ENCODE data around the gene HMGN3. TPM values are rescaled to one million over a fixed set of nuclear protein-coding genes. Genes with fewer than 3 reads are reported as not detected.

Gene HMGN3
- total and polyA plus RNA-seq, 9 donors = 114 to 152 (median 129) TPM

DNA sequence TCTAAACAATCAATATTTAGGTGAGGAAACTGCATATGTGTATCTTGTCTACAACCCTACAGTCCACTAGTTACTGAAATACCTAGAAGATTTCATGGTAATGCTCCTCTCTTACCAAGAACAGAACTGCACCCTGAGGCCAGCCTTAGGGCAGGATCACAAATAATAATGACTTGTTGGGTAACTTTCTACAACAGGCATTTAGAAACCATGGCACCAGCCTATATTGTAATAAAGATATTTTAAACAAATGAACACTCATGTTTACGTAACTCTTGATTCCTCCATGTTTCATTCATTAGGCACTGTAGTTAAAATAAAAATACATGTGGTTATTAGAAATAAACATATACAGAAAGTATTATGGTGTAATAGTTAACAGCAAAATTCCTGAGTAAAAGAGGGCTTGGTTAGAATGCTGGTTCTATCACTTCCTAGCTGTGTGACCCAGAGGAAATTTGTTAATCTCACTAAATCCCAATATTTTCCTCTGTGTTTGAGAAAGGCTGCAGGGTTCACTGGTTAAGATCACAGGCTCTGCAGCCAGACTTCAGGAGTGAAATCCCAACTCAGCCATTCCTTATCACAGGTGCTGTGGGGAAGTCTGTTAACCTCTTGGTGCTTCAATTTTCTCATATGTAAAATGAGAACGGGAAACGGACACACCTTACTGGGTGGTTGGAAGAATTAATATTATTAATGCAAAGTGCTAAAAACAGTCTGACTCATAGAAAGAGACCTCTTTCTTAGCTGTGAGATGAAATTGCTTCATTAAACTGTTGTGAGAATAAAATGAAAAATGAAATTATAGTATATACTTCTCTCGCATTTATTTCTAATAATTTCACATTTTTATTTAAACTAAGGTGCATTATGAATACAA is 8.5 kb downstream of the HMGN3 start:
- DNase-seq = no peak
- H3K27ac ChIP-seq (ENCODE audit: low read length) = no peak overlapping the region
- no peaks in the 10 kb centered on the region for H3K27me3 ChIP-seq (ENCODE audit: control insufficient read depth, insufficient read depth, low read length)
- no CpG with 5 or more reads among the region's 4 CpGs for WGBS (ENCODE audit: insufficient coverage)
- H3K9me3 ChIP-seq (replicated peaks; ENCODE audit: control insufficient read depth, low read depth, low read length) = no peaks in the 10 kb centered on the region
- H3K36me3 ChIP-seq (ENCODE audit: control insufficient read depth, insufficient read depth, low read length) = no peaks in the 10 kb centered on the region
- no peak overlapping the region for H3K4me3 ChIP-seq (ENCODE audit: low read length)
- H3K4me1 ChIP-seq (ENCODE audit: control insufficient read depth, insufficient read depth, low read length) = no peaks in the 10 kb centered on the region

DNA sequence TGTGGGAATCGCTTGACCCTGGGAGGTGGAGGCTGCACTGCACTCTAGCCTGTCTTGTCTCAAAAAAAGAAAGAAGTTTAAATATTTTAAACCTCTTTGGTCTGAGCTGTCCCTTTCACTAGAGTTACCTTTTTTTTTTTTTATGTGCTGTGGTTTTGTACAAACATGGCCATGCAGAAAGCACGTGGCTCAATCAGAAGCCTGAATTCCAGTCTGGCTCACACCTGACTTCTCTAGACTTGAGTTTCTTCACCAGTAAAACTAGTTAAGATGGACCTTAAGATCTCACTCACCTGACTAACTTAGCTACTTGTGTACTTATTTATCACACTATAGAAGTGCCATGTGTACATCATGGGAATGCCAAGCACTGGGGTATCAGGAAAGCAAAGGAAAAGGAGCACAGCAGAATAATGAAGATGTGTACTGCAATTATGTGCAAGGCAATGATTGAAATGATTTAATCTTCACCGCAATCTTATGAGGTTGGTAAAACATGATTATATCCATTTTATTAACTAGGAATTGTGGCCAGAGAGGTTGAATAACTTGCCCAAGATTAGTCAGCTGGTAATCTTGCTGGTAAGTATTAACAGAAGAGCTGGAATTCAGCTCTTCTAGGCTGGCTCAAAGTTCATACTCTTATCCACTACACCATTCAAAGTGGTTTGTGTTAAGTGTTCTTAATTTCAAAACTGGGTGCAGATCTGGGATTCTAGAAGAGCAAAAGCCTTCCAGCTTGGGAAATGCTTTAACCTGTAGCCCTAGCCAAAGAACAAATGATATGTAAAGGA is 10.7 kb downstream of the HMGN3 start:
- Histone ChIP-seq H3K27ac (ENCODE audit: low read length) (no peak overlapping the region), H3K36me3 (ENCODE audit: control insufficient read depth, insufficient read depth, low read length) (no peaks in the 10 kb centered on the region), H3K4me1 (ENCODE audit: control insufficient read depth, insufficient read depth, low read length) (no peaks in the 10 kb centered on the region), H3K4me3 (ENCODE audit: low read length) (no peak overlapping the region), H3K9me3 (replicated peaks; ENCODE audit: control insufficient read depth, low read depth, low read length) (no peaks in the 10 kb centered on the region), H3K27me3 (ENCODE audit: control insufficient read depth, insufficient read depth, low read length) (no peaks in the 10 kb centered on the region)
- WGBS (ENCODE audit: insufficient coverage) = no CpG with 5 or more reads among the region's 3 CpGs
- no peak for DNase-seq

DNA sequence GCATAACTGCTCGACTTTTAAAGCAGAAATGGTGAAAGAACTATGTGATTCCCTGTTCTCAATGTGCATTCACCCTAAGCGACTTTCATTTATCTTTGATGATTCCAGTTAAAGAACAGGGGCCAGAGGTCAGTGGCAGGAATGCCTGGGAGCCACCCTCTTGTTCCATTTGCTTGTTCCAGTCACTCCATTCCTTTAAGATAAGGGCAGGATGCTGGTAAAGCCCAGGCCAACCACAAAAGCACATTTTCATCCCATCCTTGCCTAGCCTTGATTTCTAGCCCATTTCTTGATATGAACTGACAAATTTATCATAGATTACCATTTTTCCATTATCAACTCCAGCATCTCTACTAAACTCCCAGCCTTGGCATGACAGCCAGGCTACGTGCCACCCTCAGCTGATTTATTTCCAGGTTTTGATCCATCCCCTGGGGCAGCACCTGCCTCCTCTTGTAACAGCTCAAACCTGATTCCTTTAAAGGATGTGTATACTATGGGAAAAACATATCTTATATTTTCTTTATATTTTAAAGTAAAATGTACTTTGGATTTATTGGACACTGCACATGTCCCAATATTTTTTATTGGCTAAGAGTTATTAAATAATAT is 19.2 kb downstream of the HMGN3 start:
- H3K4me3 ChIP-seq (ENCODE audit: low read length) = no peak overlapping the region
- WGBS (ENCODE audit: insufficient coverage) = 67% methylated on average over 2 of the region's 3 CpGs
- H3K36me3 ChIP-seq (ENCODE audit: control insufficient read depth, insufficient read depth, low read length) = no peaks in the 10 kb centered on the region
- H3K27ac ChIP-seq (ENCODE audit: low read length) = no peak overlapping the region
- H3K27me3 ChIP-seq (ENCODE audit: control insufficient read depth, insufficient read depth, low read length) = no peaks in the 10 kb centered on the region
- H3K9me3 ChIP-seq (replicated peaks; ENCODE audit: control insufficient read depth, low read depth, low read length) = no peaks in the 10 kb centered on the region
- no peak for DNase-seq
- H3K4me1 ChIP-seq (ENCODE audit: control insufficient read depth, insufficient read depth, low read length) = no peaks in the 10 kb centered on the region

DNA sequence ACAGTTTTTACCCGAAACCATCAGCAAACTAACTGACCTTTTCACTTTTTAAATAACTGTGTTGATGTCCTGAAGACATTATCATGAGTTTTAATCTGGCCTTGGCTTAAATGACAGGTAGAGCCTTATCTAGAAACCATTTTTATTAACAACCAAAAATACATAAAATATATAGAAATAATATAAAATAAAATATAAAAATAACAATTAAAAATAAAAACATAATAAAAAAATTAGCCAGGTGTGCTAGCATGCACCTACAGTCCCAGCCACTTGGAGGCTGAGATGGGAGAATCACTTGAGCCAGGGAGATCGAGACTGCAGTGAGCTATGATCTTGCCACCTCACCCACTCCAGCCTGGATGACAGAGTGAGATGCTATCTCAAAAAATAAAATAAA is 21.6 kb downstream of the HMGN3 start:
- no peaks in the 10 kb centered on the region for H3K27me3 ChIP-seq (ENCODE audit: control insufficient read depth, insufficient read depth, low read length)
- WGBS (ENCODE audit: insufficient coverage) = no CpG with 5 or more reads among the region's 2 CpGs
- H3K9me3 ChIP-seq (replicated peaks; ENCODE audit: control insufficient read depth, low read depth, low read length) = no peaks in the 10 kb centered on the region

DNA sequence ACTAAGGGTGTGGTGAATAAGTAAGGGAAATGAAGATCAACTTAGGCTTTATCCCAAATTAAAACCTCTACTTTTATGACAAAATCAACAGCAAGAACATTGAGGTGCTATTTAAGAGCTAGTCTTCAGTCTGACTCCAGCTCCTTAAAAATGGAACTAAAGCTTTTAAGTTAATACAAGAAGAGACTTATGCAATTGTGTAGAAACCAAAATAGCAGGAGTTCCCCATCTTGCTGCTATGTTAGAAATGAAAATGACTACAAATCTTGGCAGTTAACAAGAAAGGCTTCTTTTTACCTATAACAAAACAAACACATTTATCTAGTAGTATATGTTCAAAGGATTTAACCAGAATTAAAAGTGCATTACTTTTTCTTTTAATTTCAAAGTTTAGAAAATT is 25.7 kb downstream of the HMGN3 start:
- peaks cover 26% of the 10 kb centered on the region for H3K36me3 ChIP-seq (ENCODE audit: control insufficient read depth, insufficient read depth, low read length)
- H3K4me1 ChIP-seq (ENCODE audit: control insufficient read depth, insufficient read depth, low read length) = no peaks in the 10 kb centered on the region
- H3K27me3 ChIP-seq (ENCODE audit: control insufficient read depth, insufficient read depth, low read length) = no peaks in the 10 kb centered on the region
- H3K9me3 ChIP-seq (replicated peaks; ENCODE audit: control insufficient read depth, low read depth, low read length) = no peaks in the 10 kb centered on the region
- no peak for DNase-seq
- no peak overlapping the region for H3K4me3 ChIP-seq (ENCODE audit: low read length)
- no peak overlapping the region for H3K27ac ChIP-seq (ENCODE audit: low read length)

More for the DNA sequence above, 21.6 kb downstream of the HMGN3 start:
- H3K4me3 ChIP-seq (ENCODE audit: low read length) = no peak overlapping the region
- no peak for DNase-seq
- no peak overlapping the region for H3K27ac ChIP-seq (ENCODE audit: low read length)
- H3K36me3 ChIP-seq (ENCODE audit: control insufficient read depth, insufficient read depth, low read length) = peaks cover 7% of the 10 kb centered on the region
- H3K4me1 ChIP-seq (ENCODE audit: control insufficient read depth, insufficient read depth, low read length) = no peaks in the 10 kb centered on the region

DNA sequence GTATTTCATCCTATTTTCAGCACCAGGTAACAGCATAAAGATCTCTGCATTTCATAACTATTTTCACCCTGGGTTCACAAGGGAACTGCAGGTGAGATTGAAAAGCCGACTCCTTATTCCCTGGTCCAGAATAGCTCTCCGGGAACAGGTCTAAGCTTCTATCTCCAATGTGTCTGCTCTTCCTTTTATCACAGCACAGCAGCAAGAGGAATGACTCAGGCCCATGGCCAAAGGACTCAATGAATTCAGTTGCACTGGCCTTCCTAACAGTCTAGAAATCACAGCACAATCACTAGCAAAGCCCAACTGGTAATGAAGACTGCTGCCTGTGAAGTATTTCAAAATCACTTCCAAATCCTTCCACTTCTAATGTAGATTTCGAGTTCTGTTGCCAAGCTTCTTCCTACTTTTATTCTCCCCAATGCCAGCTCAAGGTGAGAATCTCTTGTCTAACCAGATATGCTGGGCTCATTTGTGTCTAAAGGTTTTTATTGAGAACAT is 30.7 kb downstream of the HMGN3 start:
- H3K27ac ChIP-seq (ENCODE audit: low read length) = no peak overlapping the region

DNA sequence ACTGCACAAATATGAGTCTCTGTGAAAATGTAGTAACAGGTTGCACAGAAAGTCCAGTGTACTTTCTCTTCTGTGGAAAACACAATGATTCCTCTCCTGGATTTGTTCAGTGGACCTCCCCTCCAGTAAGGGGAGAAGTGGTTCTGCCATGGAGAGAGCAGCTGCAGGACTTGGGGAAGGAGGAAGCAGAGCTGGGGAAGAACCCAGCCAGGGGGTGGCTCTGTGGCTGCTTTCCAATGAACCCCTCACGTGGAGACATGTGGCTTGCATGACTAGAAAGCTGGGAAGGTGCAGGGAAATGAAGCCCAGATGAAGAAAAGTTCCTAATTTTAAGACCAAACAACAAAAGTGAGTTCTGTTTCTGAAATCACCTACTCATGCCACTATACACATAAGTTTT is 31.9 kb downstream of the HMGN3 start:
- Histone ChIP-seq H3K27ac (ENCODE audit: low read length) (no peak overlapping the region), H3K36me3 (ENCODE audit: control insufficient read depth, insufficient read depth, low read length) (peaks cover 28% of the 10 kb centered on the region)

More for the DNA sequence above, 30.7 kb downstream of the HMGN3 start:
- DNase-seq = no peak
- no peaks in the 10 kb centered on the region for H3K27me3 ChIP-seq (ENCODE audit: control insufficient read depth, insufficient read depth, low read length)
- H3K36me3 ChIP-seq (ENCODE audit: control insufficient read depth, insufficient read depth, low read length) = peaks cover 30% of the 10 kb centered on the region
- H3K9me3 ChIP-seq (replicated peaks; ENCODE audit: control insufficient read depth, low read depth, low read length) = no peaks in the 10 kb centered on the region
- no peaks in the 10 kb centered on the region for H3K4me1 ChIP-seq (ENCODE audit: control insufficient read depth, insufficient read depth, low read length)
- no peak overlapping the region for H3K4me3 ChIP-seq (ENCODE audit: low read length)
- WGBS (ENCODE audit: insufficient coverage) = no CpG with 5 or more reads among the region's 3 CpGs

DNA sequence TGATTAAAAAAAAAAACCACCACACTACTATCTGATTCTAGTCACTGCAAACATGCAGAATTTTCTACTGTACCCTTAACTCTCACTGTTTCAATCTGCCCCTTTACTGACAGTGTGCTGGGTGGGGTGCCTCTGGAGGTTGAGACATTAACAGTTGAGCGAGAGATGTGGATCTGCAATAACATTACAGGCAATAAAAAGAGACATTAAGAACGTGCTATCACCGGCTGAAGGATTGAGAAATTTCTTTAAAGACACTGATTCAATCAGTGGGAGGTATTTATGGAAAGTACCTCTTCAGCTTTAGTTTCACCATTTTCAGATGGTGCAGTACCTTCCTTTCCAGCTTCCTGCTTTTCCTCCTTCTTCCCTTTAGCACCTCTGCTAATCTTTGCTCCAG is 32.5 kb downstream of the HMGN3 start:
- Histone ChIP-seq H3K4me1 (ENCODE audit: control insufficient read depth, insufficient read depth, low read length) (no peaks in the 10 kb centered on the region), H3K27me3 (ENCODE audit: control insufficient read depth, insufficient read depth, low read length) (no peaks in the 10 kb centered on the region), H3K9me3 (replicated peaks; ENCODE audit: control insufficient read depth, low read depth, low read length) (no peaks in the 10 kb centered on the region), H3K4me3 (ENCODE audit: low read length) (no peak overlapping the region), H3K27ac (ENCODE audit: low read length) (no peak overlapping the region), H3K36me3 (ENCODE audit: control insufficient read depth, insufficient read depth, low read length) (peaks cover 22% of the 10 kb centered on the region)
- no CpG with 5 or more reads among the region's 3 CpGs for WGBS (ENCODE audit: insufficient coverage)
- DNase-seq = no peak

More for the DNA sequence above, 31.9 kb downstream of the HMGN3 start:
- DNase-seq = no peak
- Histone ChIP-seq H3K4me1 (ENCODE audit: control insufficient read depth, insufficient read depth, low read length) (no peaks in the 10 kb centered on the region), H3K4me3 (ENCODE audit: low read length) (no peak overlapping the region), H3K9me3 (replicated peaks; ENCODE audit: control insufficient read depth, low read depth, low read length) (no peaks in the 10 kb centered on the region), H3K27me3 (ENCODE audit: control insufficient read depth, insufficient read depth, low read length) (no peaks in the 10 kb centered on the region)
- no CpG with 5 or more reads among the region's 1 CpG for WGBS (ENCODE audit: insufficient coverage)

DNA sequence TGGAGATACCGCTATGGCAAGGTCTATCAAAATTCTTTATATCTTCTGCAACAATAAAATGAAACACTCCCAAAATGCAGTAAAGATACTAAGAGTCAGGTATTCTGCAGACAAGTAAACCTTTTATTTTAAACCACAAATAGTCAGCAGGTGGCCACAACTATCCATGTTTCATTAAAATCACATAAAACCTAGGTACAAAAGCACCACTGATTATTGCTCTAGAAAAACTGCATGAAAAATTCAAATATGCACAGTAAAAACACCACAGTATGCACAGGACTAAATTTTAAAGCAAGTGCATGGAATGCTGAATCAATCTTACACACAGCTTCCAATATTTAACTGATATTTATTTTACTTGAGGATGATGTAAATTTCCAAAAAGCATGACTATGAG is 33.3 kb downstream of the HMGN3 start:
- WGBS (ENCODE audit: insufficient coverage) = no CpG with 5 or more reads among the region's 1 CpG
- H3K36me3 ChIP-seq (ENCODE audit: control insufficient read depth, insufficient read depth, low read length) = peaks cover 15% of the 10 kb centered on the region

DNA sequence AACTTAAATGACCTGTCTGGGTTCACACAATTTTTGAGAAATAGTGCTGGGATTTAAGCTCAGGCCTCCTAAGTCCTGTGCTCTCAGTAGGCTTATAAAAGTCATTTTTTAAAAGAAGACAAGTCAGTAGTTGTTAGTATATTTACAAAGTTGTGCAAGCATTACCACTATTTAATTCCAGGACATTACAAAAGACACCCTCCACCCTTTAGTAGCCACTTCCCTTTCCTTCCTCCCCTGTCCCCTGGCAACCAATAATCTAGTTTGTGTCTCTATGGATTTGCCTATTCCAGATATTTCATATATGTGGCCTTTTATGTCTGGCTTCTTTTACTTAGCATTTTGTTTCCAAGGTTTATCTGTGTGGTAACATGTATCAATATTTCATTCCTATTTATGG is 37.6 kb downstream of the HMGN3 start:
- H3K9me3 ChIP-seq (replicated peaks; ENCODE audit: control insufficient read depth, low read depth, low read length) = no peaks in the 10 kb centered on the region
- no peaks in the 10 kb centered on the region for H3K27me3 ChIP-seq (ENCODE audit: control insufficient read depth, insufficient read depth, low read length)
- no peak for DNase-seq
- H3K4me3 ChIP-seq (ENCODE audit: low read length) = no peak overlapping the region
- peaks cover 3% of the 10 kb centered on the region for H3K36me3 ChIP-seq (ENCODE audit: control insufficient read depth, insufficient read depth, low read length)
- H3K4me1 ChIP-seq (ENCODE audit: control insufficient read depth, insufficient read depth, low read length) = no peaks in the 10 kb centered on the region
- no peak overlapping the region for H3K27ac ChIP-seq (ENCODE audit: low read length)

More for the DNA sequence above, 33.3 kb downstream of the HMGN3 start:
- H3K27ac ChIP-seq (ENCODE audit: low read length) = no peak overlapping the region
- no peaks in the 10 kb centered on the region for H3K27me3 ChIP-seq (ENCODE audit: control insufficient read depth, insufficient read depth, low read length)
- DNase-seq = no peak
- H3K4me3 ChIP-seq (ENCODE audit: low read length) = no peak overlapping the region
- H3K4me1 ChIP-seq (ENCODE audit: control insufficient read depth, insufficient read depth, low read length) = no peaks in the 10 kb centered on the region
- no peaks in the 10 kb centered on the region for H3K9me3 ChIP-seq (replicated peaks; ENCODE audit: control insufficient read depth, low read depth, low read length)
